HepG2 (cell line): ENCODE measurements around the gene POU5F2.

ENCODE experiments used
- EP300 ChIP-seq, 3 experiments: sonication (generic) in 1 of 3; formaldehyde crosslinking in 1 of 3; IDR thresholded peaks; 2 replicates each; pipeline versions ENCODE4 v1.5.1 to v1.6.1; 2011 to 2020; ENCODE audit warnings: low read depth in 2 of 3, low read length in 2 of 3, borderline replicate concordance in 1 of 3, improper control_type of control experiment in 1 of 3, mild to moderate bottlenecking in 1 of 3, missing genetic modification reagents in 1 of 3, moderate library complexity in 1 of 3
- KDM5A ChIP-seq: fragments of 200-600 bp; sonication (generic); IDR thresholded peaks from 2 replicates; pipeline ENCODE4 v1.7.0; 2018; ENCODE audit warnings: antibody characterized with exemption, mild to moderate bottlenecking, low read length, borderline replicate concordance
- TCF7L2 ChIP-seq: IDR thresholded peaks from 2 replicates; pipeline ENCODE4 v1.6.1; 2011; ENCODE audit warnings: mild to moderate bottlenecking, low read depth, low read length, moderate library complexity
- TOE1 ChIP-seq: sonication (generic); formaldehyde crosslinking; IDR thresholded peaks from 2 replicates; pipeline ENCODE4 v1.4.0; 2020; ENCODE audit warnings: mild to moderate bottlenecking, missing genetic modification reagents
- ZBTB7A ChIP-seq: sonication (generic); formaldehyde crosslinking; IDR thresholded peaks from 2 replicates; pipeline ENCODE4 v1.8.0; 2022; ENCODE audit warnings: mild to moderate bottlenecking, missing genetic modification reagents
- ZFP36 ChIP-seq: fragments of 150-350 bp; IDR thresholded peaks from 2 replicates; pipeline ENCODE4 v1.6.1; 2018; ENCODE audit warnings: borderline replicate concordance, low read length, low read depth; ENCODE audit not compliant: partially characterized antibody
- ZNF326 ChIP-seq: sonication (generic); formaldehyde crosslinking; IDR thresholded peaks from 2 replicates; pipeline ENCODE4 v1.4.0; 2020; ENCODE audit warnings: missing genetic modification reagents, borderline replicate concordance
- ZNF629 ChIP-seq: sonication (generic); formaldehyde crosslinking; conservative IDR thresholded peaks from 2 replicates; pipeline ENCODE4 v1.5.0; 2020; ENCODE audit warnings: missing genetic modification reagents
- ZNF678 ChIP-seq: sonication (generic); formaldehyde crosslinking; IDR thresholded peaks from 2 replicates; pipeline ENCODE4 v1.4.0; 2020; ENCODE audit warnings: mild to moderate bottlenecking, missing genetic modification reagents
- TF ChIP-seq, protein P1 (sequence below): IDR thresholded peaks from 2 replicates; pipeline ENCODE4 v1.6.1; 2016; ENCODE audit warnings: low read depth, missing genetic modification reagents, missing compliant biosample characterization
- TF ChIP-seq, protein P2 (sequence below): conservative IDR thresholded peaks from 2 replicates; pipeline ENCODE4 v1.6.1; 2018; ENCODE audit warnings: missing genetic modification reagents
- TF ChIP-seq, protein P3 (sequence below): sonication (generic); formaldehyde crosslinking; IDR thresholded peaks from 2 replicates; pipeline ENCODE4 v1.5.0; 2020; ENCODE audit warnings: mild to moderate bottlenecking, missing genetic modification reagents, moderate library complexity

DNA sequence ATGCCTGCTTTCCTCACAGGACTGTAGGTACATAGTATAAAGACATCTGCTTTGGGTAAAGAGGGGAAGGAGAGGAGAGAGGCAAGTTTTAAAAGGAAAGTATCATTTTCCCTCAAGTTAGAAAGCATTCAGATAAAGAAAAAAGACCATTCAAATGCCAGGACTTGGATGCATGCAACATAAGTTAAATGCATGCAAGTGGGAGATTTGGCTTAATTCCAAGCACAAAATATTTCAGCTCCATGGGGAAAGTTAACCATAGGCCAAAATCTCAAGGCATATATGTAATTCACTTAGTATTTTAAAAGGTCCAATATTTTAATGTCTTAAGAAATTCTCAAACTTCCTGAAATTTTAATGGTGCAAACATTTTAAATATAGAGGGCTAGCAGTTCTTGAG, 36.4 kb downstream of the POU5F2 start:
- TF ChIP-seq ZNF326, result no peak
- no peak for TF ChIP-seq TCF7L2
- no peak for TF ChIP-seq ZNF629 (CRISPR knock-in tag)
- TF ChIP-seq TOE1 (CRISPR knock-in tag), result no peak
- no peak for TF ChIP-seq ZFP36
- TF ChIP-seq, protein P1, sequence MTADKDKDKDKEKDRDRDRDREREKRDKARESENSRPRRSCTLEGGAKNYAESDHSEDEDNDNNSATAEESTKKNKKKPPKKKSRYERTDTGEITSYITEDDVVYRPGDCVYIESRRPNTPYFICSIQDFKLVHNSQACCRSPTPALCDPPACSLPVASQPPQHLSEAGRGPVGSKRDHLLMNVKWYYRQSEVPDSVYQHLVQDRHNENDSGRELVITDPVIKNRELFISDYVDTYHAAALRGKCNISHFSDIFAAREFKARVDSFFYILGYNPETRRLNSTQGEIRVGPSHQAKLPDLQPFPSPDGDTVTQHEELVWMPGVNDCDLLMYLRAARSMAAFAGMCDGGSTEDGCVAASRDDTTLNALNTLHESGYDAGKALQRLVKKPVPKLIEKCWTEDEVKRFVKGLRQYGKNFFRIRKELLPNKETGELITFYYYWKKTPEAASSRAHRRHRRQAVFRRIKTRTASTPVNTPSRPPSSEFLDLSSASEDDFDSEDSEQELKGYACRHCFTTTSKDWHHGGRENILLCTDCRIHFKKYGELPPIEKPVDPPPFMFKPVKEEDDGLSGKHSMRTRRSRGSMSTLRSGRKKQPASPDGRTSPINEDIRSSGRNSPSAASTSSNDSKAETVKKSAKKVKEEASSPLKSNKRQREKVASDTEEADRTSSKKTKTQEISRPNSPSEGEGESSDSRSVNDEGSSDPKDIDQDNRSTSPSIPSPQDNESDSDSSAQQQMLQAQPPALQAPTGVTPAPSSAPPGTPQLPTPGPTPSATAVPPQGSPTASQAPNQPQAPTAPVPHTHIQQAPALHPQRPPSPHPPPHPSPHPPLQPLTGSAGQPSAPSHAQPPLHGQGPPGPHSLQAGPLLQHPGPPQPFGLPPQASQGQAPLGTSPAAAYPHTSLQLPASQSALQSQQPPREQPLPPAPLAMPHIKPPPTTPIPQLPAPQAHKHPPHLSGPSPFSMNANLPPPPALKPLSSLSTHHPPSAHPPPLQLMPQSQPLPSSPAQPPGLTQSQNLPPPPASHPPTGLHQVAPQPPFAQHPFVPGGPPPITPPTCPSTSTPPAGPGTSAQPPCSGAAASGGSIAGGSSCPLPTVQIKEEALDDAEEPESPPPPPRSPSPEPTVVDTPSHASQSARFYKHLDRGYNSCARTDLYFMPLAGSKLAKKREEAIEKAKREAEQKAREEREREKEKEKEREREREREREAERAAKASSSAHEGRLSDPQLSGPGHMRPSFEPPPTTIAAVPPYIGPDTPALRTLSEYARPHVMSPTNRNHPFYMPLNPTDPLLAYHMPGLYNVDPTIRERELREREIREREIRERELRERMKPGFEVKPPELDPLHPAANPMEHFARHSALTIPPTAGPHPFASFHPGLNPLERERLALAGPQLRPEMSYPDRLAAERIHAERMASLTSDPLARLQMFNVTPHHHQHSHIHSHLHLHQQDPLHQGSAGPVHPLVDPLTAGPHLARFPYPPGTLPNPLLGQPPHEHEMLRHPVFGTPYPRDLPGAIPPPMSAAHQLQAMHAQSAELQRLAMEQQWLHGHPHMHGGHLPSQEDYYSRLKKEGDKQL, result no peak
- TF ChIP-seq EP300 (IDR thresholded peaks at IDR 0.05; ENCODE audit: low read depth in 2 of 2, low read length in 2 of 2), result no peak
- no peak for TF ChIP-seq EP300 (CRISPR knock-in tag; IDR thresholded peaks at IDR 0.05; ENCODE audit: borderline replicate concordance)
- no peak for TF ChIP-seq ZNF678 (CRISPR knock-in tag)
- no peak for TF ChIP-seq KDM5A
- TF ChIP-seq, protein P2, sequence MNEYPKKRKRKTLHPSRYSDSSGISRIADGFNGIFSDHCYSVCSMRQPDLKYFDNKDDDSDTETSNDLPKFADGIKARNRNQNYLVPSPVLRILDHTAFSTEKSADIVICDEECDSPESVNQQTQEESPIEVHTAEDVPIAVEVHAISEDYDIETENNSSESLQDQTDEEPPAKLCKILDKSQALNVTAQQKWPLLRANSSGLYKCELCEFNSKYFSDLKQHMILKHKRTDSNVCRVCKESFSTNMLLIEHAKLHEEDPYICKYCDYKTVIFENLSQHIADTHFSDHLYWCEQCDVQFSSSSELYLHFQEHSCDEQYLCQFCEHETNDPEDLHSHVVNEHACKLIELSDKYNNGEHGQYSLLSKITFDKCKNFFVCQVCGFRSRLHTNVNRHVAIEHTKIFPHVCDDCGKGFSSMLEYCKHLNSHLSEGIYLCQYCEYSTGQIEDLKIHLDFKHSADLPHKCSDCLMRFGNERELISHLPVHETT (CRISPR knock-in tag), result no peak
- TF ChIP-seq ZBTB7A (CRISPR knock-in tag), result no peak
- TF ChIP-seq, protein P3, sequence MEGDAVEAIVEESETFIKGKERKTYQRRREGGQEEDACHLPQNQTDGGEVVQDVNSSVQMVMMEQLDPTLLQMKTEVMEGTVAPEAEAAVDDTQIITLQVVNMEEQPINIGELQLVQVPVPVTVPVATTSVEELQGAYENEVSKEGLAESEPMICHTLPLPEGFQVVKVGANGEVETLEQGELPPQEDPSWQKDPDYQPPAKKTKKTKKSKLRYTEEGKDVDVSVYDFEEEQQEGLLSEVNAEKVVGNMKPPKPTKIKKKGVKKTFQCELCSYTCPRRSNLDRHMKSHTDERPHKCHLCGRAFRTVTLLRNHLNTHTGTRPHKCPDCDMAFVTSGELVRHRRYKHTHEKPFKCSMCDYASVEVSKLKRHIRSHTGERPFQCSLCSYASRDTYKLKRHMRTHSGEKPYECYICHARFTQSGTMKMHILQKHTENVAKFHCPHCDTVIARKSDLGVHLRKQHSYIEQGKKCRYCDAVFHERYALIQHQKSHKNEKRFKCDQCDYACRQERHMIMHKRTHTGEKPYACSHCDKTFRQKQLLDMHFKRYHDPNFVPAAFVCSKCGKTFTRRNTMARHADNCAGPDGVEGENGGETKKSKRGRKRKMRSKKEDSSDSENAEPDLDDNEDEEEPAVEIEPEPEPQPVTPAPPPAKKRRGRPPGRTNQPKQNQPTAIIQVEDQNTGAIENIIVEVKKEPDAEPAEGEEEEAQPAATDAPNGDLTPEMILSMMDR (CRISPR knock-in tag), result no peak
